ENCODE measurements around the gene CNMD.
"Not testable (repeated sequence)": the region's sequence is repeated elsewhere in the genome, so short reads cannot be mapped to it uniquely, and the experiment has no call there.

CNMD gene

GRCh38 chr13:52738719-52739467 is 727 bp downstream of the CNMD start:
- H3K9ac ChIP-seq (ENCODE audit: low read length): no peak overlapping the region
- H3K36me3 ChIP-seq (ENCODE audit: control insufficient read depth, insufficient read depth, low read length): no peaks in the 10 kb centered on the region
- H3K4me1 ChIP-seq (ENCODE audit: control insufficient read depth, insufficient read depth, low read length): no peaks in the 10 kb centered on the region
- peak overlapping the region; percentile 45 for H3K4me3 ChIP-seq (ENCODE audit: low read length)
- H3K27ac ChIP-seq (ENCODE audit: low read depth, low read length): no peak overlapping the region
- peaks cover 13% of the 10 kb centered on the region for H3K27me3 ChIP-seq (ENCODE audit: control insufficient read depth, insufficient read depth, low read length)

GRCh38 chr13:52737965-52738364 is 1.7 kb downstream of the CNMD start:
- Histone ChIP-seq H3K27me3 (ENCODE audit: control insufficient read depth, insufficient read depth, low read length) (peaks cover 13% of the 10 kb centered on the region), H3K27ac (ENCODE audit: low read depth, low read length) (no peak overlapping the region)

GRCh38 chr13:52737451-52737850 is 2.2 kb downstream of the CNMD start:
- Histone ChIP-seq H3K4me3 (ENCODE audit: low read length) (no peak overlapping the region), H3K36me3 (ENCODE audit: control insufficient read depth, insufficient read depth, low read length) (no peaks in the 10 kb centered on the region), H3K4me1 (ENCODE audit: control insufficient read depth, insufficient read depth, low read length) (no peaks in the 10 kb centered on the region), H3K9ac (ENCODE audit: low read length) (no peak overlapping the region), H3K27me3 (ENCODE audit: control insufficient read depth, insufficient read depth, low read length) (peaks cover 13% of the 10 kb centered on the region), H3K27ac (ENCODE audit: low read depth, low read length) (no peak overlapping the region)

More at GRCh38 chr13:52737965-52738364, 1.7 kb downstream of the CNMD start:
- H3K4me1 ChIP-seq (ENCODE audit: control insufficient read depth, insufficient read depth, low read length): no peaks in the 10 kb centered on the region
- H3K9ac ChIP-seq (ENCODE audit: low read length): no peak overlapping the region
- H3K4me3 ChIP-seq (ENCODE audit: low read length): no peak overlapping the region
- H3K36me3 ChIP-seq (ENCODE audit: control insufficient read depth, insufficient read depth, low read length): no peaks in the 10 kb centered on the region

- Histone ChIP-seq H3K4me3 (ENCODE audit: low read length) (no peak overlapping the region), H3K27me3 (ENCODE audit: control insufficient read depth, insufficient read depth, low read length) (peaks cover 13% of the 10 kb centered on the region), H3K36me3 (ENCODE audit: control insufficient read depth, insufficient read depth, low read length) (no peaks in the 10 kb centered on the region), H3K4me1 (ENCODE audit: control insufficient read depth, insufficient read depth, low read length) (no peaks in the 10 kb centered on the region), H3K9ac (ENCODE audit: low read length) (no peak overlapping the region), H3K27ac (ENCODE audit: low read depth, low read length) (no peak overlapping the region)
These were observed 2.7 kb downstream of the CNMD start for GRCh38 chr13:52736891-52737290.

GRCh38 chr13:52734075-52734623 is 5.5 kb downstream of the CNMD start:
- peaks cover 2% of the 10 kb centered on the region for H3K27me3 ChIP-seq (ENCODE audit: control insufficient read depth, insufficient read depth, low read length)
- no peak overlapping the region for H3K4me3 ChIP-seq (ENCODE audit: low read length)
- H3K4me1 ChIP-seq (ENCODE audit: control insufficient read depth, insufficient read depth, low read length): no peaks in the 10 kb centered on the region
- H3K27ac ChIP-seq (ENCODE audit: low read depth, low read length): no peak overlapping the region
- no peak overlapping the region for H3K9ac ChIP-seq (ENCODE audit: low read length)
- H3K36me3 ChIP-seq (ENCODE audit: control insufficient read depth, insufficient read depth, low read length): no peaks in the 10 kb centered on the region

- no peaks in the 10 kb centered on the region for H3K36me3 ChIP-seq (ENCODE audit: control insufficient read depth, insufficient read depth, low read length)
- H3K27ac ChIP-seq (ENCODE audit: low read depth, low read length): no peak overlapping the region
- no peaks in the 10 kb centered on the region for H3K27me3 ChIP-seq (ENCODE audit: control insufficient read depth, insufficient read depth, low read length)
- H3K4me1 ChIP-seq (ENCODE audit: control insufficient read depth, insufficient read depth, low read length): no peaks in the 10 kb centered on the region
- H3K9ac ChIP-seq (ENCODE audit: low read length): no peak overlapping the region
- no peak overlapping the region for H3K4me3 ChIP-seq (ENCODE audit: low read length)
These were observed 13.4 kb downstream of the CNMD start for GRCh38 chr13:52726258-52726657.

- H3K4me3 ChIP-seq (ENCODE audit: low read length): no peak overlapping the region
- H3K9ac ChIP-seq (ENCODE audit: low read length): no peak overlapping the region
- no peaks in the 10 kb centered on the region for H3K36me3 ChIP-seq (ENCODE audit: control insufficient read depth, insufficient read depth, low read length)
- no peaks in the 10 kb centered on the region for H3K4me1 ChIP-seq (ENCODE audit: control insufficient read depth, insufficient read depth, low read length)
- no peak overlapping the region for H3K27ac ChIP-seq (ENCODE audit: low read depth, low read length)
- H3K27me3 ChIP-seq (ENCODE audit: control insufficient read depth, insufficient read depth, low read length): no peaks in the 10 kb centered on the region
These were observed 14.3 kb downstream of the CNMD start for GRCh38 chr13:52725302-52725701.

- Histone ChIP-seq H3K27ac (ENCODE audit: low read depth, low read length) (no peak overlapping the region), H3K36me3 (ENCODE audit: control insufficient read depth, insufficient read depth, low read length) (no peaks in the 10 kb centered on the region), H3K9ac (ENCODE audit: low read length) (no peak overlapping the region), H3K4me1 (ENCODE audit: control insufficient read depth, insufficient read depth, low read length) (no peaks in the 10 kb centered on the region), H3K27me3 (ENCODE audit: control insufficient read depth, insufficient read depth, low read length) (no peaks in the 10 kb centered on the region), H3K4me3 (ENCODE audit: low read length) (no peak overlapping the region)
These were observed 16.4 kb downstream of the CNMD start for GRCh38 chr13:52723181-52723580.

GRCh38 chr13:52721356-52721755 is 18.3 kb downstream of the CNMD start:
- H3K36me3 ChIP-seq (ENCODE audit: control insufficient read depth, insufficient read depth, low read length); H3K27me3 ChIP-seq (ENCODE audit: control insufficient read depth, insufficient read depth, low read length); H3K4me1 ChIP-seq (ENCODE audit: control insufficient read depth, insufficient read depth, low read length); H3K27ac ChIP-seq (ENCODE audit: low read depth, low read length); H3K4me3 ChIP-seq (ENCODE audit: low read length); H3K9ac ChIP-seq (ENCODE audit: low read length): not testable (repeated sequence)

GRCh38 chr13:52720904-52721303 is 18.7 kb downstream of the CNMD start:
- not testable (repeated sequence) for H3K27me3 ChIP-seq (ENCODE audit: control insufficient read depth, insufficient read depth, low read length); H3K9ac ChIP-seq (ENCODE audit: low read length); H3K36me3 ChIP-seq (ENCODE audit: control insufficient read depth, insufficient read depth, low read length); H3K27ac ChIP-seq (ENCODE audit: low read depth, low read length); H3K4me3 ChIP-seq (ENCODE audit: low read length); H3K4me1 ChIP-seq (ENCODE audit: control insufficient read depth, insufficient read depth, low read length)

- Histone ChIP-seq H3K4me1 (ENCODE audit: control insufficient read depth, insufficient read depth, low read length) (no peaks in the 10 kb centered on the region), H3K9ac (ENCODE audit: low read length) (no peak overlapping the region), H3K36me3 (ENCODE audit: control insufficient read depth, insufficient read depth, low read length) (no peaks in the 10 kb centered on the region), H3K27me3 (ENCODE audit: control insufficient read depth, insufficient read depth, low read length) (no peaks in the 10 kb centered on the region), H3K4me3 (ENCODE audit: low read length) (no peak overlapping the region), H3K27ac (ENCODE audit: low read depth, low read length) (no peak overlapping the region)
These were observed 25.7 kb downstream of the CNMD start for GRCh38 chr13:52713894-52714293.

- Histone ChIP-seq H3K36me3 (ENCODE audit: control insufficient read depth, insufficient read depth, low read length) (no peaks in the 10 kb centered on the region), H3K27me3 (ENCODE audit: control insufficient read depth, insufficient read depth, low read length) (no peaks in the 10 kb centered on the region)
These were observed 27.2 kb downstream of the CNMD start for GRCh38 chr13:52712385-52712784.

GRCh38 chr13:52711286-52711685 is 28.3 kb downstream of the CNMD start:
- Histone ChIP-seq H3K27ac (ENCODE audit: low read depth, low read length) (no peak overlapping the region), H3K9ac (ENCODE audit: low read length) (no peak overlapping the region), H3K36me3 (ENCODE audit: control insufficient read depth, insufficient read depth, low read length) (no peaks in the 10 kb centered on the region), H3K4me1 (ENCODE audit: control insufficient read depth, insufficient read depth, low read length) (no peaks in the 10 kb centered on the region), H3K4me3 (ENCODE audit: low read length) (no peak overlapping the region), H3K27me3 (ENCODE audit: control insufficient read depth, insufficient read depth, low read length) (no peaks in the 10 kb centered on the region)

More at GRCh38 chr13:52712385-52712784, 27.2 kb downstream of the CNMD start:
- Histone ChIP-seq H3K9ac (ENCODE audit: low read length) (no peak overlapping the region), H3K27ac (ENCODE audit: low read depth, low read length) (no peak overlapping the region), H3K4me1 (ENCODE audit: control insufficient read depth, insufficient read depth, low read length) (no peaks in the 10 kb centered on the region), H3K4me3 (ENCODE audit: low read length) (no peak overlapping the region)
